ENCODE data around the gene SF3B4.

DNA sequence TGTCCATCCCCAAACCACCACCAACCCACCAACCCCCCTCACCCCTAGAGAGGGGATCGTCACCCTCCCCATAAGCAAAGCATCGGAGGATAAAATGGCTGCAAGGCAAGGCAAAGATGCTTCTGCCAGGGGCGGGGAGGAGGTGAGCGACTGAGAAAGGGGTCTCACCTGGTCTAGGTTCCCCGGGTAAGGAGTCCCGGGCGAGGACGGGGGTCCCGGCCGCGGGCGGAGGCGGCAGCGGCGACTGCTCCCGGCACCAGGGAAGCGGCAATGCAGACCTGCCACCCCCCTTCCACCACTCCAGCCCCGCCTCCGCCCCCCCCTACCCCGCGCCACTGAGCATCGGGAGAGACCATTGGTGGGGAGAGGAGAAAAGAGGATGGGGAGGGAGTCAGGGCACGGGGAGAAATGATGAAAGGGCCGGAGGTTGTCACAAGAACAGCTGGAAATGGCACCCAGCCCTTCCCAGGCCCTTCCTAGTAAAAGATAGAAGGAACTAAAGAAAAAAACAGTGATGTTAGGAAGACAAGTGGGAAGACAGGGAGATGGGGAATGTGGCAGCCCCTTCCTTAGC is 9.9 kb downstream of the SF3B4 start, which contains the start of gene SV2A:
- TF ChIP-seq, protein P1, sequence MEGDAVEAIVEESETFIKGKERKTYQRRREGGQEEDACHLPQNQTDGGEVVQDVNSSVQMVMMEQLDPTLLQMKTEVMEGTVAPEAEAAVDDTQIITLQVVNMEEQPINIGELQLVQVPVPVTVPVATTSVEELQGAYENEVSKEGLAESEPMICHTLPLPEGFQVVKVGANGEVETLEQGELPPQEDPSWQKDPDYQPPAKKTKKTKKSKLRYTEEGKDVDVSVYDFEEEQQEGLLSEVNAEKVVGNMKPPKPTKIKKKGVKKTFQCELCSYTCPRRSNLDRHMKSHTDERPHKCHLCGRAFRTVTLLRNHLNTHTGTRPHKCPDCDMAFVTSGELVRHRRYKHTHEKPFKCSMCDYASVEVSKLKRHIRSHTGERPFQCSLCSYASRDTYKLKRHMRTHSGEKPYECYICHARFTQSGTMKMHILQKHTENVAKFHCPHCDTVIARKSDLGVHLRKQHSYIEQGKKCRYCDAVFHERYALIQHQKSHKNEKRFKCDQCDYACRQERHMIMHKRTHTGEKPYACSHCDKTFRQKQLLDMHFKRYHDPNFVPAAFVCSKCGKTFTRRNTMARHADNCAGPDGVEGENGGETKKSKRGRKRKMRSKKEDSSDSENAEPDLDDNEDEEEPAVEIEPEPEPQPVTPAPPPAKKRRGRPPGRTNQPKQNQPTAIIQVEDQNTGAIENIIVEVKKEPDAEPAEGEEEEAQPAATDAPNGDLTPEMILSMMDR (IDR thresholded peaks at IDR 0.05), result no peak
- peak; percentile 22 to 81 for TF ChIP-seq POLR2AphosphoS5 (IDR thresholded peaks at IDR 0.05)
